ENCODE data around the gene ZBTB21.

DNA sequence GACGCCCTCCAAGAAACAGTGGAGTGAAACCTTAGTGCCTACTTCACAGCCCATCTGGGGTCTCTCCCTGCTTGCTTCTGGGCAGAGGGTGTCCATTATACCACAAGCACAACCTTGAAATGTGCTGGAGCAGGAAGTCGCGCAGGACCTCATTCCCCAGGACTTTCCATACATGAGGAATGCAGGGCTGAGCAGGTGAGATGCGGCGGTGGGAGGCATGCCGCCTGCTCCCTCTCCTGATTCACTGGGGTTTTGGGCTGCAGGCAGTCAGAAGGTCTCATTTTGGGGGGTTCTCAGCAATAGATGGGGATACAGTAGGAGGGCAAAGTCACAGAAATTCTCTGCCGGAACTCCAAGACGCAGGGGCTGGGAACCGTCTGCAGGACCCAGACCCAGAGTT lies 45.3 kb upstream of the ZBTB21 start:
- TF ChIP-seq, protein P1, sequence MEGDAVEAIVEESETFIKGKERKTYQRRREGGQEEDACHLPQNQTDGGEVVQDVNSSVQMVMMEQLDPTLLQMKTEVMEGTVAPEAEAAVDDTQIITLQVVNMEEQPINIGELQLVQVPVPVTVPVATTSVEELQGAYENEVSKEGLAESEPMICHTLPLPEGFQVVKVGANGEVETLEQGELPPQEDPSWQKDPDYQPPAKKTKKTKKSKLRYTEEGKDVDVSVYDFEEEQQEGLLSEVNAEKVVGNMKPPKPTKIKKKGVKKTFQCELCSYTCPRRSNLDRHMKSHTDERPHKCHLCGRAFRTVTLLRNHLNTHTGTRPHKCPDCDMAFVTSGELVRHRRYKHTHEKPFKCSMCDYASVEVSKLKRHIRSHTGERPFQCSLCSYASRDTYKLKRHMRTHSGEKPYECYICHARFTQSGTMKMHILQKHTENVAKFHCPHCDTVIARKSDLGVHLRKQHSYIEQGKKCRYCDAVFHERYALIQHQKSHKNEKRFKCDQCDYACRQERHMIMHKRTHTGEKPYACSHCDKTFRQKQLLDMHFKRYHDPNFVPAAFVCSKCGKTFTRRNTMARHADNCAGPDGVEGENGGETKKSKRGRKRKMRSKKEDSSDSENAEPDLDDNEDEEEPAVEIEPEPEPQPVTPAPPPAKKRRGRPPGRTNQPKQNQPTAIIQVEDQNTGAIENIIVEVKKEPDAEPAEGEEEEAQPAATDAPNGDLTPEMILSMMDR (IDR thresholded peaks at IDR 0.05) = no peak
- TF ChIP-seq POLR2A (IDR thresholded peaks at IDR 0.05) = no peak

All from adrenal gland (tissue), 5 donors.